T-cell (primary cell): ENCODE measurements around the gene HECW1. TPM values are rescaled to one million over a fixed set of nuclear protein-coding genes. Genes with fewer than 3 reads are reported as not detected.
"Not testable (repeated sequence)": the region's sequence is repeated elsewhere in the genome, so short reads cannot be mapped to it uniquely, and the experiment has no call there.

ENCODE experiments used
- ATAC-seq, 4 experiments: fragments of 200-7000 bp in 3 of 4; fragments of 150-1000 bp in 1 of 4; cut with Tn5 transposase; replicated peaks in 1 of 4; 1 replicate in 3 of 4; 2 replicates in 1 of 4; pipeline ENCODE4 v1.10.0; 2021; ENCODE audit warnings: moderate library complexity in 3 of 4, mild to moderate bottlenecking in 2 of 4, moderate number of reproducible peaks in 1 of 4
- CTCF ChIA-PET, 2 donors: fragments of 300-600 bp; sonication (Branson Sonifier 250); formaldehyde crosslinking; loops; one replicate each; lab custom pipeline; 2022; ENCODE audit warnings: antibody characterized with exemption in 2 of 2; lab: Charles Lee
- POLR2A ChIA-PET, 2 donors: fragments of 300-600 bp; sonication (Branson Sonifier 250); formaldehyde crosslinking; loops; one replicate each; lab custom pipeline; 2022; ENCODE audit warnings: antibody characterized with exemption in 2 of 2; lab: Charles Lee
- DNase-seq, 35 experiments: peaks; one replicate each; pipeline versions ENCODE4 v3.0.0 to v3.0.0-alpha.2; 2013 to 2023
- H3K27ac ChIP-seq: one replicate; pipeline ENCODE4 v1.5.1; 2013; ENCODE audit warnings: low read length
- H3K27me3 ChIP-seq, 2 experiments: replicated peaks in 1 of 2; 1 replicate in 1 of 2; 2 replicates in 1 of 2; pipeline versions ENCODE4 v1.6.1 to v1.7.0; 2013; ENCODE audit warnings: low read length in 1 of 2, mixed read lengths in 1 of 2; ENCODE audit not compliant: control insufficient read depth in 2 of 2, insufficient read depth in 2 of 2; ENCODE audit errors: extremely low read depth in 1 of 2
- H3K36me3 ChIP-seq, 2 donors: 1 replicate in 1 of 2; 2 replicates in 1 of 2; pipeline versions ENCODE4 v1.6.1 to v1.7.0; 2013; ENCODE audit warnings: low read length in 1 of 2; ENCODE audit not compliant: control insufficient read depth in 2 of 2, insufficient read depth in 1 of 2; ENCODE audit errors: extremely low read depth in 1 of 2
- H3K4me1 ChIP-seq, 2 experiments: 1 replicate in 1 of 2; 2 replicates in 1 of 2; pipeline versions ENCODE4 v1.6.1 to v1.7.0; 2013; ENCODE audit warnings: low read length in 2 of 2, mixed read lengths in 1 of 2; ENCODE audit not compliant: insufficient read depth in 2 of 2, control insufficient read depth in 1 of 2; ENCODE audit errors: extremely low read depth in 1 of 2
- H3K4me3 ChIP-seq, 2 donors: 1 replicate in 1 of 2; 2 replicates in 1 of 2; pipeline versions ENCODE4 v1.5.1 to v1.7.0; 2013; ENCODE audit warnings: mild to moderate bottlenecking in 2 of 2, low read length in 1 of 2, moderate library complexity in 1 of 2; ENCODE audit not compliant: control insufficient read depth in 1 of 2; ENCODE audit errors: extremely low read depth in 1 of 2
- H3K9me3 ChIP-seq: 2 replicates; pipeline ENCODE4 v1.7.0; 2013
- H3K27ac Mint-ChIP-seq, 2 donors: one replicate each; pipeline ENCODE4 v1.8.0; 2020 to 2021; ENCODE audit warnings: mild to moderate bottlenecking in 2 of 2, mixed read lengths in 2 of 2
- H3K27me3 Mint-ChIP-seq, 2 donors: one replicate each; pipeline ENCODE4 v1.8.0; 2021 to 2022; ENCODE audit warnings: mixed read lengths in 2 of 2
- H3K36me3 Mint-ChIP-seq: one replicate; pipeline ENCODE4 v1.8.0; 2021; ENCODE audit warnings: mixed read lengths
- H3K4me1 Mint-ChIP-seq, 3 donors: one replicate each; pipeline ENCODE4 v1.8.0; 2020 to 2022; ENCODE audit warnings: mixed read lengths in 3 of 3, mild to moderate bottlenecking in 1 of 3
- H3K4me3 Mint-ChIP-seq, 3 donors: one replicate each; pipeline ENCODE4 v1.8.0; 2020 to 2022; ENCODE audit warnings: mild to moderate bottlenecking in 3 of 3, mixed read lengths in 3 of 3, moderate library complexity in 3 of 3
- H3K9me3 Mint-ChIP-seq, 3 donors: one replicate each; pipeline ENCODE4 v1.8.0; 2020 to 2022; ENCODE audit warnings: mixed read lengths in 3 of 3
- WGBS: methylation state at CpG from one replicate; pipeline ENCODE4 v1.1.5; 2013; ENCODE audit warnings: missing lambda C conversion rate; ENCODE audit not compliant: insufficient coverage; 5-methylcytosine and 5-hydroxymethylcytosine counted together
- total RNA-seq, 35 experiments: library from RNA in 6 of 35; stranded (reverse) in 6 of 35; fragments of 120-200 nt in 1 of 35; gene quantifications; one replicate each; pipeline versions ENCODE4 v1.2.1 to v1.2.4 and lab custom pipeline; 2013 to 2026

The HECW1 gene
- total RNA-seq (not detected), total RNA-seq (lab: John Stamatoyannopoulos, UW) (0 to 0.17 (median 0) reads per million in 29 experiments)
- 0.04 TPM for total RNA-seq (2013)

- CTCF ChIA-PET: no interaction called here
- no peaks in the 10 kb centered on the region for H3K36me3 ChIP-seq
- Mint-ChIP-seq H3K27ac (no peak within 1 kb of the TSS), H3K36me3 (no peaks in the 10 kb centered on the region), H3K9me3 (peaks cover 0 to 2% (median 0%) of the 10 kb centered on the region in 3 donors), H3K4me1 (peaks cover 0 to 18% (median 9%) of the 10 kb centered on the region in 3 donors), H3K27me3 (peaks cover 71 to 76% of the 10 kb centered on the region in 2 donors), H3K4me3 (peak within 1 kb of the TSS in 1 of 3 donors; percentile 33)
- WGBS: 3% methylated on average over 45 of the region's 46 CpGs
- H3K27ac ChIP-seq: no peak within 1 kb of the TSS
- H3K9me3 ChIP-seq: no peaks in the 10 kb centered on the region
- H3K4me1 ChIP-seq: peaks cover 0 to 2% of the 10 kb centered on the region in 2 experiments
- DNase-seq (no peak), ATAC-seq (no peak)
- H3K4me3 ChIP-seq: no peak within 1 kb of the TSS
- POLR2A ChIA-PET: no interaction called here
- peaks cover 31 to 38% of the 10 kb centered on the region in 2 experiments for H3K27me3 ChIP-seq
Observed at GRCh38 chr7:43112459-43112940, at the start of gene HECW1. TSS of gene HECW1 (plus strand) at chr7:43112647. CDS start at chr7:43243906, 131,259 bp downstream.

- ATAC-seq (no peak), DNase-seq (peak in 3 of 35 experiments; percentile 1 to 9 (median 3))
- Histone ChIP-seq H3K9me3 (no peaks in the 10 kb centered on the region), H3K27ac (no peak overlapping the region), H3K4me1 (no peaks in the 10 kb centered on the region), H3K4me3 (no peak overlapping the region), H3K36me3 (no peaks in the 10 kb centered on the region), H3K27me3 (peaks cover 0 to 4% of the 10 kb centered on the region in 2 experiments)
- WGBS: 56% methylated on average over 5 of the region's 7 CpGs
- H3K4me1 Mint-ChIP-seq: no peaks in the 10 kb centered on the region
- ChIA-PET CTCF (no interaction called here), POLR2A (no interaction called here)
- peaks cover 10 to 17% of the 10 kb centered on the region in 2 donors for H3K27me3 Mint-ChIP-seq
- no peaks in the 10 kb centered on the region for H3K9me3 Mint-ChIP-seq
- H3K27ac Mint-ChIP-seq: no peak overlapping the region
- no peaks in the 10 kb centered on the region for H3K36me3 Mint-ChIP-seq
- no peak overlapping the region for H3K4me3 Mint-ChIP-seq
Observed at GRCh38 chr7:43071604-43072003, 40.8 kb upstream of the HECW1 start.

GRCh38 chr7:43072530-43072929, 39.9 kb upstream of the HECW1 start:
- Histone ChIP-seq H3K9me3 (no peaks in the 10 kb centered on the region), H3K27ac (no peak overlapping the region), H3K4me1 (no peaks in the 10 kb centered on the region), H3K36me3 (no peaks in the 10 kb centered on the region), H3K27me3 (peaks cover 0 to 4% of the 10 kb centered on the region in 2 experiments), H3K4me3 (no peak overlapping the region)
- peaks cover 10 to 13% of the 10 kb centered on the region in 2 donors for H3K27me3 Mint-ChIP-seq
- no peak overlapping the region for H3K4me3 Mint-ChIP-seq
- POLR2A ChIA-PET: no interaction called here
- no peaks in the 10 kb centered on the region for H3K9me3 Mint-ChIP-seq
- DNase-seq (no peak), ATAC-seq (no peak)
- no peaks in the 10 kb centered on the region for H3K4me1 Mint-ChIP-seq
- no peak overlapping the region for H3K27ac Mint-ChIP-seq
- CTCF ChIA-PET: no interaction called here
- no CpG with 5 or more reads among the region's 6 CpGs for WGBS
- no peaks in the 10 kb centered on the region for H3K36me3 Mint-ChIP-seq

- no CpG with 5 or more reads among the region's 4 CpGs for WGBS
- CTCF ChIA-PET: not testable (repeated sequence)
Observed at GRCh38 chr7:43073811-43074210, 38.6 kb upstream of the HECW1 start.

GRCh38 chr7:43076189-43076605, 36.2 kb upstream of the HECW1 start:
- H3K4me3 Mint-ChIP-seq: no peak overlapping the region
- CTCF ChIA-PET: no interaction called here

More at GRCh38 chr7:43073811-43074210, 38.6 kb upstream of the HECW1 start:
- POLR2A ChIA-PET, ATAC-seq, H3K27ac Mint-ChIP-seq, H3K27ac ChIP-seq, H3K4me1 Mint-ChIP-seq, H3K36me3 Mint-ChIP-seq, H3K4me3 ChIP-seq, H3K36me3 ChIP-seq, H3K27me3 Mint-ChIP-seq, H3K9me3 Mint-ChIP-seq, H3K4me3 Mint-ChIP-seq, H3K9me3 ChIP-seq, H3K27me3 ChIP-seq, H3K4me1 ChIP-seq, DNase-seq: not testable (repeated sequence)

GRCh38 chr7:43076606-43077005, 35.8 kb upstream of the HECW1 start:
- H3K9me3 ChIP-seq: no peaks in the 10 kb centered on the region
- WGBS: 100% methylated on average over 10 of the region's 14 CpGs
- CTCF ChIA-PET: no interaction called here
- H3K27me3 ChIP-seq: peaks cover 0 to 2% of the 10 kb centered on the region in 2 experiments
- H3K27ac ChIP-seq: no peak overlapping the region
- POLR2A ChIA-PET: no interaction called here
- H3K4me1 Mint-ChIP-seq: no peaks in the 10 kb centered on the region
- no peak overlapping the region for H3K4me3 ChIP-seq
- H3K4me3 Mint-ChIP-seq: no peak overlapping the region
- no peak overlapping the region for H3K27ac Mint-ChIP-seq
- no peaks in the 10 kb centered on the region for H3K36me3 Mint-ChIP-seq
- ATAC-seq (no peak), DNase-seq (peak in 1 of 35 experiments; percentile 7)
- H3K27me3 Mint-ChIP-seq: peaks cover 20 to 26% of the 10 kb centered on the region in 2 donors
- H3K36me3 ChIP-seq: no peaks in the 10 kb centered on the region
- no peaks in the 10 kb centered on the region for H3K4me1 ChIP-seq
- H3K9me3 Mint-ChIP-seq: no peaks in the 10 kb centered on the region

More at GRCh38 chr7:43076189-43076605, 36.2 kb upstream of the HECW1 start:
- Mint-ChIP-seq H3K9me3 (no peaks in the 10 kb centered on the region), H3K27me3 (peaks cover 22 to 23% of the 10 kb centered on the region in 2 donors), H3K27ac (no peak overlapping the region), H3K4me1 (no peaks in the 10 kb centered on the region), H3K36me3 (no peaks in the 10 kb centered on the region)
- Histone ChIP-seq H3K27me3 (peaks cover 0 to 4% of the 10 kb centered on the region in 2 experiments), H3K27ac (no peak overlapping the region), H3K4me3 (no peak overlapping the region), H3K36me3 (no peaks in the 10 kb centered on the region), H3K4me1 (no peaks in the 10 kb centered on the region), H3K9me3 (no peaks in the 10 kb centered on the region)
- peak in 1 of 35 experiments; percentile 4 for DNase-seq
- POLR2A ChIA-PET: no interaction called here
- ATAC-seq: no peak
- WGBS: 61% methylated on average over 3 of the region's 5 CpGs
